Fibroblast of the aortic adventitia (primary cell): Measurements from ENCODE around the gene VN1R5. TPM values are rescaled to one million over a fixed set of nuclear protein-coding genes. Genes with fewer than 3 reads are reported as not detected.
"Not testable (repeated sequence)": the region's sequence is repeated elsewhere in the genome, so short reads cannot be mapped to it uniquely, and the experiment has no call there.

ENCODE experiments used
- DNase-seq: peaks from one replicate; pipeline ENCODE4 v3.0.0-alpha.2; 2010; ENCODE audit warnings: low read depth
- H3K4me3 ChIP-seq: 2 replicates; pipeline ENCODE4 v1.5.1; 2011; ENCODE audit warnings: low read depth, mild to moderate bottlenecking, control low read depth, low read length, moderate library complexity
- CTCF ChIP-seq: IDR thresholded peaks from 2 replicates; pipeline ENCODE4 v1.5.1; 2011; ENCODE audit warnings: mild to moderate bottlenecking, low read length, control low read depth, inconsistent platforms; ENCODE audit not compliant: insufficient read depth
- total RNA-seq: library from RNA; depleted of rRNA; stranded (reverse); fragments of >200 nt; gene quantifications from 2 replicates; pipeline ENCODE4 v1.2.3, GENCODE V29; 2012; ENCODE audit warnings: low replicate concordance

The VN1R5 gene
- not detected in 2 replicates for total RNA-seq

- H3K4me3 ChIP-seq, DNase-seq: not testable (repeated sequence)
These were observed at the start of gene VN1R5 for GRCh38 chr1:247255772-247256171. TSS of gene VN1R5 (plus strand) at chr1:247256072.

- DNase-seq, result no peak
- no peak for TF ChIP-seq CTCF
- peak overlapping the region; percentile 96 for H3K4me3 ChIP-seq
These were observed 46.5 kb upstream of the VN1R5 start for GRCh38 chr1:247209396-247209795.

GRCh38 chr1:247210062-247210375, 45.9 kb upstream of the VN1R5 start:
- DNase-seq, result peak; percentile 23
- H3K4me3 ChIP-seq, result peak overlapping the region; percentile 96
- no peak for TF ChIP-seq CTCF

GRCh38 chr1:247210376-247211117, 45.3 kb upstream of the VN1R5 start:
- H3K4me3 ChIP-seq, result peak overlapping the region; percentile 96
- TF ChIP-seq CTCF, result no peak
- DNase-seq, result peak; percentile 83

GRCh38 chr1:247211339-247211738, 44.5 kb upstream of the VN1R5 start:
- TF ChIP-seq CTCF, result no peak
- H3K4me3 ChIP-seq, result no peak overlapping the region
- no peak for DNase-seq

GRCh38 chr1:247212012-247212411, 43.9 kb upstream of the VN1R5 start:
- DNase-seq, result no peak
- H3K4me3 ChIP-seq, result no peak overlapping the region
- TF ChIP-seq CTCF, result no peak

GRCh38 chr1:247212627-247213617, 43.0 kb upstream of the VN1R5 start:
- no peak overlapping the region for H3K4me3 ChIP-seq
- DNase-seq, result peak; percentile 3
- no peak for TF ChIP-seq CTCF
